Measurements from ENCODE around the gene TAF6L. TPM values are rescaled to one million over a fixed set of nuclear protein-coding genes. Genes with fewer than 3 reads are reported as not detected.

Gene TAF6L
- 11.5 to 18.4 TPM (median 15.2 TPM) in 5 replicates for total RNA-seq (2022; extraction: Qiagen RNA extraction; ENCODE audit: low read depth)

GRCh38 chr11:62771144-62772021, at the start of gene TAF6L:
TSS of gene TAF6L (plus strand) at chr11:62771396. CDS start at chr11:62775784, 4,388 bp downstream.

GRCh38 chr11:62727165-62727871, 43.9 kb upstream of the TAF6L start, which contains the start of gene HNRNPUL2:
TSS of gene HNRNPUL2 (minus strand) at chr11:62727457. CDS start at chr11:62727156, 301 bp downstream.

GRCh38 chr11:62728171-62728988, 42.8 kb upstream of the TAF6L start, which contains the start of gene TTC9C:
TSS of gene TTC9C (plus strand) at chr11:62728486. CDS start at chr11:62728849, 363 bp downstream.

GRCh38 chr11:62753736-62754603, 17.2 kb upstream of the TAF6L start, which contains the start of gene ZBTB3:
TSS of gene ZBTB3 (minus strand) at chr11:62754160. CDS start at chr11:62753664, 496 bp downstream.

GRCh38 chr11:62787005-62787759, 16.0 kb downstream of the TAF6L start, which contains the start of gene TMEM179B:
TSS of gene TMEM179B (plus strand) at chr11:62787402. CDS start at chr11:62787432, 30 bp downstream.

GRCh38 chr11:62791501-62792201, 20.5 kb downstream of the TAF6L start, which contains the start of gene TMEM223:
TSS of gene TMEM223 (minus strand) at chr11:62792006. CDS start at chr11:62791994, 12 bp downstream.

GRCh38 chr11:62805076-62805892, 34.1 kb downstream of the TAF6L start, which contains the start of gene NXF1:
TSS of gene NXF1 (minus strand) at chr11:62805440. CDS start at chr11:62805356, 84 bp downstream.

GRCh38 chr11:62831520-62832335, 60.5 kb downstream of the TAF6L start, which contains the start of gene STX5:
TSS of gene STX5 (minus strand) at chr11:62832051. CDS start at chr11:62831243, 808 bp downstream.

GRCh38 chr11:62832336-62833234, 61.4 kb downstream of the TAF6L start, which contains the start of gene TEX54:
TSS of gene TEX54 (minus strand) at chr11:62832841.

Other genes starting within 250 kb of the TAF6L start
- gene AHNAK, start 224.6 kb upstream of the TAF6L start, total RNA-seq (2022; extraction: Qiagen RNA extraction; ENCODE audit: low read depth), result 186 to 202 TPM (median 195 TPM) in 5 replicates
- gene EEF1G, start 197.5 kb upstream of the TAF6L start, total RNA-seq (2022; extraction: Qiagen RNA extraction; ENCODE audit: low read depth), result 1,853 to 2,125 TPM (median 1,992 TPM) in 5 replicates
- gene TUT1, start 179.9 kb upstream of the TAF6L start, total RNA-seq (2022; extraction: Qiagen RNA extraction; ENCODE audit: low read depth), result 11.5 to 15.8 TPM (median 13.0 TPM) in 5 replicates
- 83.9 to 88.1 TPM (median 84.8 TPM) in 5 replicates for gene MTA2, start 169.5 kb upstream of the TAF6L start, total RNA-seq (2022; extraction: Qiagen RNA extraction; ENCODE audit: low read depth)
- gene EML3, start 158.6 kb upstream of the TAF6L start, total RNA-seq (2022; extraction: Qiagen RNA extraction; ENCODE audit: low read depth), result 15.6 to 28.5 TPM (median 24.4 TPM) in 5 replicates
- gene ROM1, start 158.1 kb upstream of the TAF6L start, total RNA-seq (2022; extraction: Qiagen RNA extraction; ENCODE audit: low read depth), result 2.6 to 4.7 TPM (median 3.8 TPM) in 5 replicates
- gene B3GAT3, start 149.4 kb upstream of the TAF6L start, total RNA-seq (2022; extraction: Qiagen RNA extraction; ENCODE audit: low read depth), result 38.7 to 56.9 TPM (median 51.6 TPM) in 5 replicates
- gene GANAB, start 124.8 kb upstream of the TAF6L start, total RNA-seq (2022; extraction: Qiagen RNA extraction; ENCODE audit: low read depth), result 241 to 274 TPM (median 257 TPM) in 5 replicates
- 15.2 to 22.5 TPM (median 21.2 TPM) in 5 replicates for gene INTS5, start 118.1 kb upstream of the TAF6L start, total RNA-seq (2022; extraction: Qiagen RNA extraction; ENCODE audit: low read depth)
- gene C11orf98, start 106.2 kb upstream of the TAF6L start, total RNA-seq (2022; extraction: Qiagen RNA extraction; ENCODE audit: low read depth), result 130 to 179 TPM (median 143 TPM) in 5 replicates
- gene CSKMT, start 106.1 kb upstream of the TAF6L start, total RNA-seq (2022; extraction: Qiagen RNA extraction; ENCODE audit: low read depth), result 11.1 to 17.8 TPM (median 15.6 TPM) in 5 replicates
- gene UQCC3, start 99.7 kb upstream of the TAF6L start, total RNA-seq (2022; extraction: Qiagen RNA extraction; ENCODE audit: low read depth), result 24.4 to 38.3 TPM (median 37.7 TPM) in 5 replicates
- gene LBHD1, start 99.1 kb upstream of the TAF6L start, total RNA-seq (2022; extraction: Qiagen RNA extraction; ENCODE audit: low read depth), result 5.0 to 5.5 TPM (median 5.2 TPM) in 5 replicates
- gene UBXN1, start 92.3 kb upstream of the TAF6L start, total RNA-seq (2022; extraction: Qiagen RNA extraction; ENCODE audit: low read depth), result 108 to 131 TPM (median 123 TPM) in 5 replicates
- gene LRRN4CL, start 81.9 kb upstream of the TAF6L start, total RNA-seq (2022; extraction: Qiagen RNA extraction; ENCODE audit: low read depth), result 0.07 to 0.13 TPM (median 0.13 TPM) in 3 of 5 replicates, not detected in the others
- gene BSCL2, start 64.0 kb upstream of the TAF6L start, total RNA-seq (2022; extraction: Qiagen RNA extraction; ENCODE audit: low read depth), result 55.6 to 100 TPM (median 73.5 TPM) in 5 replicates
- gene GNG3, start 63.7 kb upstream of the TAF6L start, total RNA-seq (2022; extraction: Qiagen RNA extraction; ENCODE audit: low read depth), result not detected in 5 replicates
- gene HNRNPUL2, start 43.9 kb upstream of the TAF6L start, total RNA-seq (2022; extraction: Qiagen RNA extraction; ENCODE audit: low read depth), result 35.2 to 46.4 TPM (median 41.7 TPM) in 5 replicates
- gene TTC9C, start 42.9 kb upstream of the TAF6L start, total RNA-seq (2022; extraction: Qiagen RNA extraction; ENCODE audit: low read depth), result 29.5 to 36.2 TPM (median 31.1 TPM) in 5 replicates
- gene ZBTB3, start 17.2 kb upstream of the TAF6L start, total RNA-seq (2022; extraction: Qiagen RNA extraction; ENCODE audit: low read depth), result 1.6 to 2.6 TPM (median 1.8 TPM) in 5 replicates
- gene POLR2G, start 9.8 kb upstream of the TAF6L start, total RNA-seq (2022; extraction: Qiagen RNA extraction; ENCODE audit: low read depth), result 167 to 202 TPM (median 180 TPM) in 5 replicates
- gene TMEM179B, start 16.0 kb downstream of the TAF6L start, total RNA-seq (2022; extraction: Qiagen RNA extraction; ENCODE audit: low read depth), result 67.2 to 92.9 TPM (median 90.6 TPM) in 5 replicates
- 18.1 to 30.6 TPM (median 28.2 TPM) in 5 replicates for gene TMEM223, start 20.6 kb downstream of the TAF6L start, total RNA-seq (2022; extraction: Qiagen RNA extraction; ENCODE audit: low read depth)
- gene NXF1, start 34.0 kb downstream of the TAF6L start, total RNA-seq (2022; extraction: Qiagen RNA extraction; ENCODE audit: low read depth), result 45.5 to 57.5 TPM (median 52.4 TPM) in 5 replicates
- gene STX5, start 60.7 kb downstream of the TAF6L start, total RNA-seq (2022; extraction: Qiagen RNA extraction; ENCODE audit: low read depth), result 19.1 to 27.8 TPM (median 25.8 TPM) in 5 replicates
- gene TEX54, start 61.4 kb downstream of the TAF6L start, total RNA-seq (2022; extraction: Qiagen RNA extraction; ENCODE audit: low read depth), result not detected in 5 replicates
- 72.4 to 87.2 TPM (median 85.8 TPM) in 5 replicates for gene WDR74, start 68.2 kb downstream of the TAF6L start, total RNA-seq (2022; extraction: Qiagen RNA extraction; ENCODE audit: low read depth)
- 882 to 1,078 TPM (median 1,030 TPM) in 5 replicates for gene SLC3A2, start 109.5 kb downstream of the TAF6L start, total RNA-seq (2022; extraction: Qiagen RNA extraction; ENCODE audit: low read depth)
- 0.05 TPM in 1 of 5 replicates, not detected in the others for gene CHRM1, start 150.0 kb downstream of the TAF6L start, total RNA-seq (2022; extraction: Qiagen RNA extraction; ENCODE audit: low read depth)
- not detected in 5 replicates for gene SLC22A6, start 213.6 kb downstream of the TAF6L start, total RNA-seq (2022; extraction: Qiagen RNA extraction; ENCODE audit: low read depth)
- not detected in 5 replicates for gene SLC22A8, start 244.4 kb downstream of the TAF6L start, total RNA-seq (2022; extraction: Qiagen RNA extraction; ENCODE audit: low read depth)